NB4 (cell line): Measurements from ENCODE around the gene KLF3.

Experiments used
- DNase-seq: peaks from one replicate; pipeline ENCODE4 v3.0.0; 2010; ENCODE audit warnings: low read depth
- H3K4me3 ChIP-seq: one replicate; pipeline ENCODE4 v1.5.1; 2011; ENCODE audit warnings: mild to moderate bottlenecking, low read depth, low read length, moderate library complexity
- MYC ChIP-seq: IDR thresholded peaks from 2 replicates; pipeline ENCODE4 v1.6.1; 2011; ENCODE audit warnings: low read depth, low read length
- POLR2A ChIP-seq: IDR thresholded peaks from 2 replicates; pipeline ENCODE4 v1.6.1; 2011; ENCODE audit warnings: mild to moderate bottlenecking; ENCODE audit not compliant: insufficient read length; ENCODE audit errors: extremely low read depth
- TF ChIP-seq, protein P1 (sequence below): IDR thresholded peaks from 2 replicates; pipeline ENCODE4 v1.6.1; 2011; ENCODE audit warnings: low read depth, low read length
- TF ChIP-seq, protein P2 (sequence below): IDR thresholded peaks from one replicate; pipeline ENCODE4 v1.5.1; 2012; ENCODE audit warnings: low read depth, low read length

The KLF3 gene

DNA sequence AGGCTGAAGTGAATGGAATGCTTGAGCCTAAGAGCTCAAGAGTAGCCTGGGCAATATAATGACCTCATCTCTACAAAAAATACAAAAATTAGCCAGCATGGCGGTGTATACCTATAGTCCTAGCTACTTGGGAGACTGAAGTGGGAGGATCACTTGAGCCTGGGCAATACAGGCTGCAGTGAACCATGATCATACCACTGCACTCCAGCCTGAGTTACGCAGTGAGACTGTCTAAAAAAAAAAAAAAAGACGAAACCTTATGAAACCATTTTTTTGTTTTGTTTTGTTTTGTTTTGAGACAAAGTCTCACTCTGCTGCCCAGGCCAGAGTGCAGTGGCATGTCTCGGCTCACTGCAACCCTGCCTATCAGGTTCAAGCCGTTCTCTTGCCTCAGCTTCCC, 81.9 kb downstream of the KLF3 start:
- TF ChIP-seq, protein P1, sequence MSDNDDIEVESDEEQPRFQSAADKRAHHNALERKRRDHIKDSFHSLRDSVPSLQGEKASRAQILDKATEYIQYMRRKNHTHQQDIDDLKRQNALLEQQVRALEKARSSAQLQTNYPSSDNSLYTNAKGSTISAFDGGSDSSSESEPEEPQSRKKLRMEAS: no peak
- TF ChIP-seq MYC (no peak), POLR2A (no peak)
- TF ChIP-seq, protein P2, sequence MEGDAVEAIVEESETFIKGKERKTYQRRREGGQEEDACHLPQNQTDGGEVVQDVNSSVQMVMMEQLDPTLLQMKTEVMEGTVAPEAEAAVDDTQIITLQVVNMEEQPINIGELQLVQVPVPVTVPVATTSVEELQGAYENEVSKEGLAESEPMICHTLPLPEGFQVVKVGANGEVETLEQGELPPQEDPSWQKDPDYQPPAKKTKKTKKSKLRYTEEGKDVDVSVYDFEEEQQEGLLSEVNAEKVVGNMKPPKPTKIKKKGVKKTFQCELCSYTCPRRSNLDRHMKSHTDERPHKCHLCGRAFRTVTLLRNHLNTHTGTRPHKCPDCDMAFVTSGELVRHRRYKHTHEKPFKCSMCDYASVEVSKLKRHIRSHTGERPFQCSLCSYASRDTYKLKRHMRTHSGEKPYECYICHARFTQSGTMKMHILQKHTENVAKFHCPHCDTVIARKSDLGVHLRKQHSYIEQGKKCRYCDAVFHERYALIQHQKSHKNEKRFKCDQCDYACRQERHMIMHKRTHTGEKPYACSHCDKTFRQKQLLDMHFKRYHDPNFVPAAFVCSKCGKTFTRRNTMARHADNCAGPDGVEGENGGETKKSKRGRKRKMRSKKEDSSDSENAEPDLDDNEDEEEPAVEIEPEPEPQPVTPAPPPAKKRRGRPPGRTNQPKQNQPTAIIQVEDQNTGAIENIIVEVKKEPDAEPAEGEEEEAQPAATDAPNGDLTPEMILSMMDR: no peak
- H3K4me3 ChIP-seq: no peak overlapping the region
- no peak for DNase-seq

DNA sequence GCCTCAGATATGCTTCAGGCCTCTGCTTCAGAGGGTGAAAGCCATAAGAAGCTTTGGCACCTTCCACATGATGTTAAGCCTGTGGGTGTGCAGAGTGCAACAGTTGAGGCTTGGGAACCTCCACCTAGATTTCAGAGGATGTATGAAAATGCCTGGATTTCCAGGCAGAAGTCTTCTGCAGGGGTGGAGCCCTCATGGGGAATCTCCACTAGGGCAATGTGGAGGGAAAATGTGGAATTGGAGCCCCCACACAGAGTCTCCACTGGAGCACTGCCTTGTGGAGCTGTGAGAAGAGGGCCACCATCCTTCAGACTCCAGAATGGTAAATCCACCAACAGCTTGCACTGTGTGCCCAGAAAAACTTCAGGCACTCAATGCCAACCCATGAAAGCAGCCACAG, 83.6 kb downstream of the KLF3 start:
- H3K4me3 ChIP-seq: no peak overlapping the region
- no peak for TF ChIP-seq POLR2A
- TF ChIP-seq MYC: no peak
- TF ChIP-seq, protein P2: no peak
- TF ChIP-seq, protein P1: no peak
- no peak for DNase-seq

DNA sequence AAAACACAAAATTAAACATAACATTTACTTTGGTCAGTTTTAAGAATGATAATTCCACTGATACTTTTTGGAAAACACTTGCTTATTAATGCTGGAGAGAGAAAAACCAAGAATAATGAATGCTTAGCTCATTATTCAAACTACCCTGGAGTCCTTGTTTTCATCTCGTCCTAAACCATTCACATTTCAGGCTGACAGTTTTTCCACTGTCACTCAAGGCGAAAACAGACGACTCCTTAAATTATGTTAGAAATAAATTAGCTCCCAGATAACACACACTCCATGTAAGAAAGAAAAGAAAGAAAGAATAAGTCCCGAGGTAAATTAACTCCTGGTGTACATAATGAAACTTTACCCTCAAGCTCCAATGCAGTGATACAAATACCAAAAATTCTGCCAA, 85.3 kb downstream of the KLF3 start:
- DNase-seq: no peak
- H3K4me3 ChIP-seq: no peak overlapping the region
- TF ChIP-seq, protein P1: no peak
- TF ChIP-seq POLR2A: no peak
- TF ChIP-seq, protein P2: no peak
- no peak for TF ChIP-seq MYC
